ENCODE results near the gene ZDHHC12.

The ZDHHC12 gene

DNA sequence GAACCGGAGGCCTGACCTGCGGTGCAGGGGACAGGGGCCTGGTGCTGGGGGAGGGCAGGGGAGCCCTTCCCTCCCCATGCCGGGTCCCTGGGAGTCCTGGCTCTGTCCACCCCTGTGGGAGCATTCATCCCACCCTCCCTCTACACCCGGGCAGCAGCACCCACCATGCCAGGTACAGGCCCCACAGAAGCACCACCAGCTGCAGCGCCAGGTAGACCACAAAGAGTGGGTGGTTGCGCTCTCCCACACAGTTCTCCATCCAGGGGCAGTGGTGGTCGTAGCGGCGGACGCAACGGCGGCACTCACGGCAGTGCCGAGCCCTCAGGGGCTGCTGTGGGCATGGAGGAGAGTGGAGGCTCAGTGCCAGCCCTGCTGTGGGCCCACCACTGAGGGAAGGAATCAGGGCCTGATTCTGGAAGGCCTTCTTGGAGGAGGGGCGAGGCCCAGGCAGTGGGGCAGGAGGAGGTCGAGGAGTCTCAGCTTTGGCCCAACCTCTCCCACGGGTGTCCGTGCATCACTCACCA lies 2.4 kb downstream of the ZDHHC12 start:
- Histone ChIP-seq H3K79me2 (ENCODE audit: control insufficient read depth, insufficient read depth, low read length, poor library complexity) (peaks cover 4% of the 10 kb centered on the region), H4K91ac (ENCODE audit: low read depth, low read length) (no peak overlapping the region), H2AFZ (ENCODE audit: insufficient read depth, low read length, poor library complexity) (no peak overlapping the region), H3K27me3 (ENCODE audit: insufficient read depth, low read length) (no peaks in the 10 kb centered on the region), H3K79me1 (ENCODE audit: low read length) (peaks cover 9% of the 10 kb centered on the region), H3K4me2 (ENCODE audit: low read length) (no peak overlapping the region), H2BK12ac (ENCODE audit: low read length) (no peak overlapping the region), H3K4me3 (ENCODE audit: low read depth, low read length) (no peak overlapping the region), H3K4me1 (ENCODE audit: control insufficient read depth in 1 of 2, insufficient read depth in 2 of 2, low read length in 2 of 2) (peaks cover 12 to 16% of the 10 kb centered on the region in 2 experiments), H3K23ac (ENCODE audit: low read length) (no peak overlapping the region), H3K27ac (ENCODE audit: low read depth, low read length) (no peak overlapping the region), H2BK5ac (ENCODE audit: low read depth, low read length, poor library complexity) (no peak overlapping the region), H3K36me3 (ENCODE audit: control insufficient read depth in 1 of 2, insufficient read depth in 2 of 2, low read length in 2 of 2) (peaks cover 27 to 35% of the 10 kb centered on the region in 2 experiments), H3K18ac (ENCODE audit: low read length) (no peak overlapping the region), H3K9me3 (ENCODE audit: insufficient read depth, low read depth, low read length) (peaks cover 2% of the 10 kb centered on the region), H2BK120ac (ENCODE audit: insufficient read depth, low read length, poor library complexity) (no peak overlapping the region), H2AK5ac (ENCODE audit: low read length) (no peak overlapping the region), H4K12ac (ENCODE audit: low read depth, low read length) (no peak overlapping the region), H4K8ac (ENCODE audit: low read depth, low read length) (no peak overlapping the region), H3K14ac (ENCODE audit: low read length) (no peak overlapping the region), H3K9ac (ENCODE audit: low read length) (no peak overlapping the region), H3K4ac (ENCODE audit: low read depth, low read length) (no peak overlapping the region)
- no peak for DNase-seq
- WGBS (ENCODE audit: extremely low coverage, insufficient coverage, insufficient read length) = no CpG with 5 or more reads among the region's 18 CpGs

- no peak overlapping the region for H3K14ac ChIP-seq (ENCODE audit: low read length)
- no peak overlapping the region for H2AK5ac ChIP-seq (ENCODE audit: low read length)
- no peak overlapping the region for H3K4ac ChIP-seq (ENCODE audit: low read depth, low read length)
- peaks cover 27 to 35% of the 10 kb centered on the region in 2 experiments for H3K36me3 ChIP-seq (ENCODE audit: control insufficient read depth in 1 of 2, insufficient read depth in 2 of 2, low read length in 2 of 2)
- H4K12ac ChIP-seq (ENCODE audit: low read depth, low read length) = no peak overlapping the region
- H3K27ac ChIP-seq (ENCODE audit: low read depth, low read length) = no peak overlapping the region
- H3K27me3 ChIP-seq (ENCODE audit: insufficient read depth, low read length) = no peaks in the 10 kb centered on the region
- H3K79me2 ChIP-seq (ENCODE audit: control insufficient read depth, insufficient read depth, low read length, poor library complexity) = peaks cover 4% of the 10 kb centered on the region
- no peak overlapping the region for H3K23ac ChIP-seq (ENCODE audit: low read length)
- WGBS (ENCODE audit: extremely low coverage, insufficient coverage, insufficient read length) = no CpG with 5 or more reads among the region's 22 CpGs
- H3K4me1 ChIP-seq (ENCODE audit: control insufficient read depth in 1 of 2, insufficient read depth in 2 of 2, low read length in 2 of 2) = peaks cover 12 to 16% of the 10 kb centered on the region in 2 experiments
- H3K4me2 ChIP-seq (ENCODE audit: low read length) = no peak overlapping the region
- no peak overlapping the region for H2BK5ac ChIP-seq (ENCODE audit: low read depth, low read length, poor library complexity)
- no peak overlapping the region for H4K91ac ChIP-seq (ENCODE audit: low read depth, low read length)
- H2BK12ac ChIP-seq (ENCODE audit: low read length) = no peak overlapping the region
- no peak for DNase-seq
- H3K9ac ChIP-seq (ENCODE audit: low read length) = no peak overlapping the region
- H3K9me3 ChIP-seq (ENCODE audit: insufficient read depth, low read depth, low read length) = peaks cover 2% of the 10 kb centered on the region
- no peak overlapping the region for H3K18ac ChIP-seq (ENCODE audit: low read length)
- H2AFZ ChIP-seq (ENCODE audit: insufficient read depth, low read length, poor library complexity) = no peak overlapping the region
- no peak overlapping the region for H3K4me3 ChIP-seq (ENCODE audit: low read depth, low read length)
- peaks cover 9% of the 10 kb centered on the region for H3K79me1 ChIP-seq (ENCODE audit: low read length)
- H4K8ac ChIP-seq (ENCODE audit: low read depth, low read length) = no peak overlapping the region
- H2BK120ac ChIP-seq (ENCODE audit: insufficient read depth, low read length, poor library complexity) = no peak overlapping the region
Observed at GRCh38 chr9:128720841-128721486, 3.0 kb downstream of the ZDHHC12 start.

- no peak overlapping the region for H3K4me2 ChIP-seq (ENCODE audit: low read length)
- H4K91ac ChIP-seq (ENCODE audit: low read depth, low read length) = no peak overlapping the region
- H3K18ac ChIP-seq (ENCODE audit: low read length) = no peak overlapping the region
- H4K12ac ChIP-seq (ENCODE audit: low read depth, low read length) = no peak overlapping the region
- H3K79me1 ChIP-seq (ENCODE audit: low read length) = peaks cover 9% of the 10 kb centered on the region
- H4K8ac ChIP-seq (ENCODE audit: low read depth, low read length) = no peak overlapping the region
- peaks cover 12 to 16% of the 10 kb centered on the region in 2 experiments for H3K4me1 ChIP-seq (ENCODE audit: control insufficient read depth in 1 of 2, insufficient read depth in 2 of 2, low read length in 2 of 2)
- no peak overlapping the region for H2BK120ac ChIP-seq (ENCODE audit: insufficient read depth, low read length, poor library complexity)
- H3K14ac ChIP-seq (ENCODE audit: low read length) = no peak overlapping the region
- no peak overlapping the region for H2BK12ac ChIP-seq (ENCODE audit: low read length)
- no peaks in the 10 kb centered on the region for H3K27me3 ChIP-seq (ENCODE audit: insufficient read depth, low read length)
- no peak overlapping the region for H3K27ac ChIP-seq (ENCODE audit: low read depth, low read length)
- H3K4me3 ChIP-seq (ENCODE audit: low read depth, low read length) = no peak overlapping the region
- peaks cover 27 to 38% of the 10 kb centered on the region in 2 experiments for H3K36me3 ChIP-seq (ENCODE audit: control insufficient read depth in 1 of 2, insufficient read depth in 2 of 2, low read length in 2 of 2)
- DNase-seq = no peak
- H3K9ac ChIP-seq (ENCODE audit: low read length) = no peak overlapping the region
- H3K23ac ChIP-seq (ENCODE audit: low read length) = no peak overlapping the region
- no peak overlapping the region for H2AFZ ChIP-seq (ENCODE audit: insufficient read depth, low read length, poor library complexity)
- peaks cover 4% of the 10 kb centered on the region for H3K79me2 ChIP-seq (ENCODE audit: control insufficient read depth, insufficient read depth, low read length, poor library complexity)
- peaks cover 2% of the 10 kb centered on the region for H3K9me3 ChIP-seq (ENCODE audit: insufficient read depth, low read depth, low read length)
- H2BK5ac ChIP-seq (ENCODE audit: low read depth, low read length, poor library complexity) = no peak overlapping the region
- no peak overlapping the region for H2AK5ac ChIP-seq (ENCODE audit: low read length)
- no CpG with 5 or more reads among the region's 30 CpGs for WGBS (ENCODE audit: extremely low coverage, insufficient coverage, insufficient read length)
- no peak overlapping the region for H3K4ac ChIP-seq (ENCODE audit: low read depth, low read length)
Observed at GRCh38 chr9:128719919-128720605, 3.9 kb downstream of the ZDHHC12 start.

- H3K23ac ChIP-seq (ENCODE audit: low read length) = no peak overlapping the region
- no CpG with 5 or more reads among the region's 5 CpGs for WGBS (ENCODE audit: extremely low coverage, insufficient coverage, insufficient read length)
Observed at GRCh38 chr9:128718475-128718874, 5.5 kb downstream of the ZDHHC12 start.

More at GRCh38 chr9:128718475-128718874, 5.5 kb downstream of the ZDHHC12 start:
- Histone ChIP-seq H3K9me3 (ENCODE audit: insufficient read depth, low read depth, low read length) (peaks cover 4% of the 10 kb centered on the region), H2AFZ (ENCODE audit: insufficient read depth, low read length, poor library complexity) (no peak overlapping the region), H3K27ac (ENCODE audit: low read depth, low read length) (no peak overlapping the region), H3K4me1 (ENCODE audit: control insufficient read depth in 1 of 2, insufficient read depth in 2 of 2, low read length in 2 of 2) (peaks cover 7 to 10% of the 10 kb centered on the region in 2 experiments), H2AK5ac (ENCODE audit: low read length) (no peak overlapping the region), H3K9ac (ENCODE audit: low read length) (no peak overlapping the region), H3K79me1 (ENCODE audit: low read length) (peaks cover under 1% of the 10 kb centered on the region), H2BK120ac (ENCODE audit: insufficient read depth, low read length, poor library complexity) (no peak overlapping the region), H3K4ac (ENCODE audit: low read depth, low read length) (no peak overlapping the region), H3K36me3 (ENCODE audit: control insufficient read depth in 1 of 2, insufficient read depth in 2 of 2, low read length in 2 of 2) (peaks cover 40 to 49% of the 10 kb centered on the region in 2 experiments), H4K91ac (ENCODE audit: low read depth, low read length) (no peak overlapping the region), H3K4me3 (ENCODE audit: low read depth, low read length) (peak overlapping the region; percentile 6), H3K18ac (ENCODE audit: low read length) (no peak overlapping the region), H3K14ac (ENCODE audit: low read length) (no peak overlapping the region), H3K27me3 (ENCODE audit: insufficient read depth, low read length) (no peaks in the 10 kb centered on the region), H4K8ac (ENCODE audit: low read depth, low read length) (no peak overlapping the region), H3K79me2 (ENCODE audit: control insufficient read depth, insufficient read depth, low read length, poor library complexity) (no peaks in the 10 kb centered on the region), H2BK5ac (ENCODE audit: low read depth, low read length, poor library complexity) (no peak overlapping the region), H2BK12ac (ENCODE audit: low read length) (no peak overlapping the region), H3K4me2 (ENCODE audit: low read length) (no peak overlapping the region), H4K12ac (ENCODE audit: low read depth, low read length) (no peak overlapping the region)
- no peak for DNase-seq

Measured in trophoblast cell (in vitro differentiated cells and primary cell).